ENCODE data around the gene RARG.
A peak's percentile ranks its signal among the peaks of the same experiment; 100 is the strongest.
"Not testable (repeated sequence)": the region's sequence is repeated elsewhere in the genome, so short reads cannot be mapped to it uniquely, and the experiment has no call there.

Gene RARG

GRCh38 chr12:53204351-53204750 is 27.7 kb downstream of the RARG start:
- H3K4me3 ChIP-seq (ENCODE audit: low read length, poor library complexity, severe bottlenecking), result no peak overlapping the region
- no peaks in the 10 kb centered on the region for H4K20me1 ChIP-seq (ENCODE audit: insufficient read depth, low read length, poor library complexity, severe bottlenecking)
- no peaks in the 10 kb centered on the region for H3F3A ChIP-seq (ENCODE audit: low read depth)
- H3K4me1 ChIP-seq (ENCODE audit: insufficient read depth, low read length, poor library complexity, severe bottlenecking), result peaks cover 44% of the 10 kb centered on the region
- no peaks in the 10 kb centered on the region for H3K9me3 ChIP-seq (ENCODE audit: insufficient read depth, low read depth, low read length)
- H3K4me2 ChIP-seq (ENCODE audit: low read depth, low read length, poor library complexity, severe bottlenecking), result no peak overlapping the region
- no peaks in the 10 kb centered on the region for H3K36me3 ChIP-seq (ENCODE audit: insufficient read depth, low read length)
- no peaks in the 10 kb centered on the region for H3K9me2 ChIP-seq (replicated peaks; ENCODE audit: low read depth, low read length)
- H2AFZ ChIP-seq (ENCODE audit: low read length), result no peak overlapping the region
- H3K27me3 ChIP-seq (ENCODE audit: insufficient read depth, low read length, poor library complexity, severe bottlenecking), result no peaks in the 10 kb centered on the region
- no peaks in the 10 kb centered on the region for H3K79me2 ChIP-seq (ENCODE audit: insufficient read depth, low read length)
- no peak overlapping the region for H3K9ac ChIP-seq (ENCODE audit: low read depth, low read length, poor library complexity, severe bottlenecking)
- TF ChIP-seq EZH2phosphoT487 (IDR thresholded peaks at IDR 0.05; ENCODE audit: borderline replicate concordance) (no peak), CTCF (conservative IDR thresholded peaks at IDR 0.05; ENCODE audit: low read length) (no peak)

- H3K4me3 ChIP-seq (ENCODE audit: low read length, poor library complexity, severe bottlenecking); H3K4me2 ChIP-seq (ENCODE audit: low read depth, low read length, poor library complexity, severe bottlenecking); H3K9me3 ChIP-seq (ENCODE audit: insufficient read depth, low read depth, low read length); H4K20me1 ChIP-seq (ENCODE audit: insufficient read depth, low read length, poor library complexity, severe bottlenecking); H3F3A ChIP-seq (ENCODE audit: low read depth); H3K27me3 ChIP-seq (ENCODE audit: insufficient read depth, low read length, poor library complexity, severe bottlenecking); H3K9ac ChIP-seq (ENCODE audit: low read depth, low read length, poor library complexity, severe bottlenecking); H3K36me3 ChIP-seq (ENCODE audit: insufficient read depth, low read length); H3K79me2 ChIP-seq (ENCODE audit: insufficient read depth, low read length); H2AFZ ChIP-seq (ENCODE audit: low read length); H3K9me2 ChIP-seq (replicated peaks; ENCODE audit: low read depth, low read length): not testable (repeated sequence)
- peaks cover 45% of the 10 kb centered on the region for H3K4me1 ChIP-seq (ENCODE audit: insufficient read depth, low read length, poor library complexity, severe bottlenecking)
These were observed 29.7 kb downstream of the RARG start for GRCh38 chr12:53202316-53202715.

- TF ChIP-seq EZH2phosphoT487 (IDR thresholded peaks at IDR 0.05; ENCODE audit: borderline replicate concordance) (no peak), CTCF (conservative IDR thresholded peaks at IDR 0.05; ENCODE audit: low read length) (no peak)
- no peak overlapping the region for H3K4me3 ChIP-seq (ENCODE audit: low read length, poor library complexity, severe bottlenecking)
- H3K4me2 ChIP-seq (ENCODE audit: low read depth, low read length, poor library complexity, severe bottlenecking), result no peak overlapping the region
- no peaks in the 10 kb centered on the region for H3K9me2 ChIP-seq (replicated peaks; ENCODE audit: low read depth, low read length)
- H3K79me2 ChIP-seq (ENCODE audit: insufficient read depth, low read length), result no peaks in the 10 kb centered on the region
- H3K9ac ChIP-seq (ENCODE audit: low read depth, low read length, poor library complexity, severe bottlenecking), result no peak overlapping the region
- 0 out of 2 replicates have a peak, but pooled peaks cover 3% of the 10 kb centered on the region for H3F3A ChIP-seq (ENCODE audit: low read depth)
- no peaks in the 10 kb centered on the region for H3K36me3 ChIP-seq (ENCODE audit: insufficient read depth, low read length)
- H3K4me1 ChIP-seq (ENCODE audit: insufficient read depth, low read length, poor library complexity, severe bottlenecking), result peaks cover 40% of the 10 kb centered on the region
- no peak overlapping the region for H2AFZ ChIP-seq (ENCODE audit: low read length)
- no peaks in the 10 kb centered on the region for H3K27me3 ChIP-seq (ENCODE audit: insufficient read depth, low read length, poor library complexity, severe bottlenecking)
- H3K9me3 ChIP-seq (ENCODE audit: insufficient read depth, low read depth, low read length), result no peaks in the 10 kb centered on the region
- H4K20me1 ChIP-seq (ENCODE audit: insufficient read depth, low read length, poor library complexity, severe bottlenecking), result no peaks in the 10 kb centered on the region
These were observed 30.4 kb downstream of the RARG start for GRCh38 chr12:53201639-53202038.

- Histone ChIP-seq H3K4me1 (ENCODE audit: insufficient read depth, low read length, poor library complexity, severe bottlenecking) (peaks cover 37% of the 10 kb centered on the region), H4K20me1 (ENCODE audit: insufficient read depth, low read length, poor library complexity, severe bottlenecking) (no peaks in the 10 kb centered on the region), H3K4me2 (ENCODE audit: low read depth, low read length, poor library complexity, severe bottlenecking) (no peak overlapping the region), H3K9me3 (ENCODE audit: insufficient read depth, low read depth, low read length) (no peaks in the 10 kb centered on the region), H3K4me3 (ENCODE audit: low read length, poor library complexity, severe bottlenecking) (no peak overlapping the region), H3K9me2 (replicated peaks; ENCODE audit: low read depth, low read length) (no peaks in the 10 kb centered on the region), H3K9ac (ENCODE audit: low read depth, low read length, poor library complexity, severe bottlenecking) (peak overlapping the region; percentile 31), H3F3A (ENCODE audit: low read depth) (0 out of 2 replicates have a peak, but pooled peaks cover 3% of the 10 kb centered on the region), H3K27me3 (ENCODE audit: insufficient read depth, low read length, poor library complexity, severe bottlenecking) (no peaks in the 10 kb centered on the region), H3K79me2 (ENCODE audit: insufficient read depth, low read length) (no peaks in the 10 kb centered on the region), H2AFZ (ENCODE audit: low read length) (peak overlapping the region; percentile 72; the same call in 1 of the 2 replicates), H3K36me3 (ENCODE audit: insufficient read depth, low read length) (no peaks in the 10 kb centered on the region)
- TF ChIP-seq EZH2phosphoT487 (IDR thresholded peaks at IDR 0.05; ENCODE audit: borderline replicate concordance), result no peak
- no peak for TF ChIP-seq CTCF (conservative IDR thresholded peaks at IDR 0.05; ENCODE audit: low read length)
These were observed 30.9 kb downstream of the RARG start for GRCh38 chr12:53201177-53201541.

Data from Loucy (cell line).